Measurements from ENCODE around the gene ADAMTS8.

The ADAMTS8 gene, protein sequence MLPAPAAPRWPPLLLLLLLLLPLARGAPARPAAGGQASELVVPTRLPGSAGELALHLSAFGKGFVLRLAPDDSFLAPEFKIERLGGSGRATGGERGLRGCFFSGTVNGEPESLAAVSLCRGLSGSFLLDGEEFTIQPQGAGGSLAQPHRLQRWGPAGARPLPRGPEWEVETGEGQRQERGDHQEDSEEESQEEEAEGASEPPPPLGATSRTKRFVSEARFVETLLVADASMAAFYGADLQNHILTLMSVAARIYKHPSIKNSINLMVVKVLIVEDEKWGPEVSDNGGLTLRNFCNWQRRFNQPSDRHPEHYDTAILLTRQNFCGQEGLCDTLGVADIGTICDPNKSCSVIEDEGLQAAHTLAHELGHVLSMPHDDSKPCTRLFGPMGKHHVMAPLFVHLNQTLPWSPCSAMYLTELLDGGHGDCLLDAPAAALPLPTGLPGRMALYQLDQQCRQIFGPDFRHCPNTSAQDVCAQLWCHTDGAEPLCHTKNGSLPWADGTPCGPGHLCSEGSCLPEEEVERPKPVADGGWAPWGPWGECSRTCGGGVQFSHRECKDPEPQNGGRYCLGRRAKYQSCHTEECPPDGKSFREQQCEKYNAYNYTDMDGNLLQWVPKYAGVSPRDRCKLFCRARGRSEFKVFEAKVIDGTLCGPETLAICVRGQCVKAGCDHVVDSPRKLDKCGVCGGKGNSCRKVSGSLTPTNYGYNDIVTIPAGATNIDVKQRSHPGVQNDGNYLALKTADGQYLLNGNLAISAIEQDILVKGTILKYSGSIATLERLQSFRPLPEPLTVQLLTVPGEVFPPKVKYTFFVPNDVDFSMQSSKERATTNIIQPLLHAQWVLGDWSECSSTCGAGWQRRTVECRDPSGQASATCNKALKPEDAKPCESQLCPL

DNA sequence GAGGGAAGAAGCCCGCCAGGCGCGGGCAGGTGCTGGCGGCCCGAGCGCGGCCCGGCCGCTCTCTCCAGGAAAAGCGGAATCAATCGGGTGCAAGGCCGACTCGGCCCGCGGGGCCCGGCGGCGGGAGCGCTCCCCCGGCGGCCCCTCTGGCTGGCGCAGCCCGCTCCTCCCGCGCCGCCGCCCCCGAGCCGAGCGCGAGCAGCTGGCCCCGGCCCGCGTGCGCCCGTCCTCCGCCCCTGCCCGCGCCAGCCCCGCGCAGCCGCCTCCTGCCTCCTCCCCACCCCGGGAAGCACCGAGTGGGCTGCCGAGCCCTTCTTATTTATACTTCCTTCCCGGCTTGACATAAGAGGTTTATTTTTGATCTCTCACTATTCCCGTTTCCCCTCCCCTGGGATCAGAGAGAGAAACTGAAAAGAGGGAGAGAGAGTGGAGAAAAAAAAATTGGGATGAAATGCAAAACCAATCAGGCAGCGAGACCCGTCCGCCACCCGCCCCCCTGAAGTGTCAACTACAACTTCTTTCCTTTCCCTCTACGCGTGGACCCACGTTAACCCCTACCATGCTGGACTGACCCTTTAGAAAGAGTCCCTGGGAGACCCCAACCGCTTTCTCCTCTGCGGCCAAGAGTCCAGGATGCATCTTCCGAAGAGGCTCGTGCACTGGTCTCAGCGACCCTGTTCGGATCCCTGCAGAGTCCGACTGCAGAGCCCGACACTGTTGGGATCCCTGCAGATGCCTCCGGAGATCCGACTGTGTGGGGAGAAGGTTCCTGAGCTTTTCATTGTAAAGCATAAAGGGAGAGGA lies at the start of gene ADAMTS8:
TSS of gene ADAMTS8 (minus strand) at position 294 of the 804 bp plus-strand sequence. CDS start 323 bp downstream, outside the sequence.
- DNase-seq: peak; percentile 5

DNA sequence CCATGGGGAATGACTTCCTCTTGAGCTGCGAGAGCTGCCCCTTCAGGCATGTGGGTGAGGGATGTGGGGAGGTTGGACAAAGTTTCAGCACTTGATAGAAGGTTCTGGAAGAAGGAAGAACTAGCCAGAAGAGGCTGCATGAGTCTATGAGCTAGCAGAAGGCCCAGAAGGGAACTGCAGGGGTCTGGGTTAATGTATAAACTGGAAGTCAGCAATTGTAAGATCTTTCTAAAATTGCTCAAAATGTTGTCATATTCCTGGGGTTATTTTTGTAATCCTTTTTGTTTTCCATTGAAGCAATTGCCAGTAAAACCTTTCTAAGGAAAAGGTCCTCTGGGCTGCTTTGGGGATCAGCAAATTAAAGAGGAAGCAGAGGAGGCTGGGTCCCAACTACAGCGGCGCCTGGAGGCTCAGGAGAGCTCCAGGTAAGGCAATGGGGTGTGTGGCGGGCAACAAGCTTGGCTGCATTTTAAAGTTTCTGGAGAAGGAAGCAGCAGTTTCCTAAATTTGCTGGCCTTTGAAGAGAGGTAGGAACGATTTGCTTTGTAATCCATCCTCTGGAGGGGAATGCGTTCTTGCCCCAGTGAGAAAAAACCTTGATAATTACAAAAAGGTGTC lies 49.3 kb upstream of the ADAMTS8 start:
- DNase-seq: no peak

DNA sequence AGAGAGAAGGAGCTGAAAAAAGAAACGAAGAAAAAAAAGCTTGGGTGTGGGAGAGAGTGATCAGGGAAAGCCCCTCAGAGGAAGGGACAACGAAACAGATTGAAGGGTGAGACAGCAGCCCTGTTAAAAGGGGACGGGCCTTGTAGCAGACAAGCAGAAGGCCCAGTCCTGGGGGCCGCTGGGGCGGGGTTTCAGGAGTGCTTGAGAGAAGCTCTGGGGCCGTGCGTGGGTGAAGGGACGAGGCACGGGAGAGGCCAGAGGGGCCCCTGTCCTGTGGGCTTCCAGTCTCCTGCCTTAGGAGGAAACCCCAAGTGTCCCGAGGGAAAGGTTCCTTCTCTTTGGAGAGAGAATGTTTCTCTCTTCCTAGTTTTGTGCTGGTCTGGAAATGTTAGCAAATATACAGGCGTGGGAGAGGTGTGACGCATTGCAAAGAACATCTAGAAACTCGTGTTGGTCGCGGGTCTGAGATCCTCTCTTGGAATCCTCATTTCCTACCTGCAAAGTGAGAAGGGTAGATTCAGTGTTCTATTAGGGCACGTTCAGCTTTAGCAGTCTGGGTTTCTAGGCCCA lies 48.6 kb upstream of the ADAMTS8 start:
- no peak for DNase-seq

DNA sequence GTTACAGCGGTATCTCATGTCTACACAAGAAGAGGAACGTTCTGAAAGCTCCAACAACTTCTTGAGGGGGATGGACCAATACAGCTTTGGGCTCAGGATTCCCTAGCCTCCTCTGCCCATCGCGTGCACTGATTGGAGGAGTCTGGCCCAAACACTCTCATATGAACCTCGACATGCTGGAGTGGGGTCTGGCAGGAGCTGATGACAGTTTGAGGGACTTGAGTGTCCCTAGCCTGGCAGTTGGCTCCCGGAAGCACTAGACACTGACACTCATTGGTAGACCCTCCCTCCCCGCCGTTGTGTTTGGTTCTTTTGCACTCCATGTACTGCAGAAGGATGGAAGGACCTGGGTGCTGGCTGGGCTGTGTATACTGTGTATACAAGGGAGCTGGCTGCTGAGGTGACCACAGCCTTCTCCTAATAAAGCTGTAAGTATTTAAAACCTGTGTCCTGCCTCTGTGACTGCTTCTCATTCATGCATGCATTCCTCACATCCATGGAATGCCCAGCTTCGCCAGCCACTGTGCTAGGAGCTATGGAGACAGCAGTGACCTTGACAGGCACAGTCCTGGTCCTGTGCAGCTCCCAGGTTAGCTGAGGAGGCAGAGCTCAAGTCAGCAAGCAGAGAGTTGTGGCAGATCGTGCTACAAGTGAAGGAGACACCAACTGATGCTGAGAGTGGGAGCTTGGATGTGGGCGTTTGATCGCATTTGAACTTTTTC lies 48.0 kb upstream of the ADAMTS8 start:
- no peak for DNase-seq

DNA sequence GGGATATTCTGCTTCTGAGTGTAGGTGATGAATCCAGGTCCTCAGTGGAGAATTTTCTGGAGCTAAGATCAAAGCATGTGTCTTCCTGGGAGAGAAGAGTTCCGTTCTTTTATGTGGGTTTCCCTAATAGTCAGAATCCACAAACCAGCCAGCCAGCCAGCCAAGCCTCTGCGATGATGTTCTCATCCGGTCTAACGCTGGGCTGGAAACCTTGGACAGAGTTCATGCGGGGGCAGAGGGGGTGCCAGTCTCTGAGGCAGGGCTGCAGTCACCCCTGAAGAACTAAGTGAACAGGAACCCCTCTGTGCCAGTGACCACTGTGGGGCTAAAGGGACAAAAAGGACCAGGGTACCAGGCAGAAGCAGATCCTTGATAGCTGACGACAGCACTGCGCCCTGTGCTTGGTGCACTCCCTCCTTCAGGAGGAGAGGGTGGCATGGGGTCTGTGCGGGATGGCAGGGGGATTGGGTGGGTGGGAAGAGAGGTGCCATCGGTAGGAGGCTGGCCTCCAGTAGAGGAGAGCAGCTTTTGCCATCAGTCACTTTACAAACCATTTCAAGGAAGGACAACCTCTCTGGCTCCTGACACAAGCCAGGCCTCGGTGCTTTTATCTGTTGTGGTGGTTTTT lies 47.1 kb upstream of the ADAMTS8 start:
- DNase-seq: no peak

DNA sequence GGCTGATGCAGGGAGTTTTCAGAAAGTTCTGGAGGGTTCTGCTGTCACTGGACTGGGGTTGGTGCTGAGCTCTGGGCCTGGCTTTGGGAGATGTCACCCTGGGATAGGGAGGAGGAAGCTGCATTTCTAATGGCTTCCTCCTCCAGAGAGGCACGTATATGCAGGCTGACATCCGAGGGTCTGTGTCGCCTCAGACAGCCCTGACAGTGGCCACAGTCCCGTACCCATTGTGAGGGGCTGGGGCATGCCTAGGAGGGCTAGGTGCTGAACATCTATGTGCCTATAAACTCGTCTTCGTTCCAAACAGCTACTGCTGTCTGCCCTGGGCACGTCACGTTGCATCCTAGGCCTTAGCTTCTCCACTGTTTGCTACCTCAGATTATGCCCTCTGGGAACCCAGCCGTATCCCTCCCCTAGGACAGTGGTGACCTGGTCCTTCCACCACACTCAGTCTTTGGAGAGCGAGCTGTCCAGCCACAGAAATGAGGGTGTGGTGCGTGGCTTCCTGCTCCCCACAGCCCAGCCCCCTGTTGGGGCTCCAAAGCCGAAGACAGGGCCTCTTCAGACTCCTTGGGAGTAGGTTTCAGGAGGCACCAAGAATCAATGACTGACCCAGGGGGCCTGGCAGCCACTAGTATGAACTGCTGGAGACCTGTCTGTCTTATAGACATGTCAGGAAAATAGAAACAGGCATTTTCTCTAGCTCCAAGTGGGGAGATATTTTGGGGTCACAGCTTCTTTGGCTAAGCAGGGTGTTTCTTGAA lies 46.4 kb upstream of the ADAMTS8 start:
- no peak for DNase-seq

DNA sequence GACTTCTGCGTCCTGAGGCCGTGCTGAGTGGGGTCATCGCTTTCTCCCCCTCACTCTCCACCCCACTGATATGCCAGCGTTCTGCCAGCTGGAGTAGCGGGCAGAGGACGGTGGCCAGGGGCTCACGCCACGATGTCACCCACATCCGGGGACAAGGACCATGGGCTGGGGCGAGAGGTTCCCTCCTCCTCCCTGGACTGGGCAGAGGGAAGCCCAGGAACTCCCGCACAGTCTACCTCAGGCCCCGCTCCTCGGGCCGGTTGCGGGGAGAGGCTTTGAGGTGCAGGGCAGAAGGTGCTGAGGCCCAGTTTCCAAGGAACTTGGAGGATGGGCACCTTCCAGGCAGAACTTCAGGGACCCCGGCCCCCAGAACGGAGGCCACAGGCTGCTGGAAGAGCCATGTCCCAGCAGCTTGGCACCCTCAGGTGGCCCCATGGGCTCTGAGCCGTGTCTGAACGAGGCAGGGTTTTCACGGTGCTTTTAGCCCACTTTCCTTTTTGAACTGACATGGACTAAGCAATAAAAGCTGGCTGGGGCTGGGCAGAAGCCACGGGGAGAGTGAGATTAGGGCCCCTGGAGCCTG lies 45.5 kb upstream of the ADAMTS8 start:
- DNase-seq: no peak

DNA sequence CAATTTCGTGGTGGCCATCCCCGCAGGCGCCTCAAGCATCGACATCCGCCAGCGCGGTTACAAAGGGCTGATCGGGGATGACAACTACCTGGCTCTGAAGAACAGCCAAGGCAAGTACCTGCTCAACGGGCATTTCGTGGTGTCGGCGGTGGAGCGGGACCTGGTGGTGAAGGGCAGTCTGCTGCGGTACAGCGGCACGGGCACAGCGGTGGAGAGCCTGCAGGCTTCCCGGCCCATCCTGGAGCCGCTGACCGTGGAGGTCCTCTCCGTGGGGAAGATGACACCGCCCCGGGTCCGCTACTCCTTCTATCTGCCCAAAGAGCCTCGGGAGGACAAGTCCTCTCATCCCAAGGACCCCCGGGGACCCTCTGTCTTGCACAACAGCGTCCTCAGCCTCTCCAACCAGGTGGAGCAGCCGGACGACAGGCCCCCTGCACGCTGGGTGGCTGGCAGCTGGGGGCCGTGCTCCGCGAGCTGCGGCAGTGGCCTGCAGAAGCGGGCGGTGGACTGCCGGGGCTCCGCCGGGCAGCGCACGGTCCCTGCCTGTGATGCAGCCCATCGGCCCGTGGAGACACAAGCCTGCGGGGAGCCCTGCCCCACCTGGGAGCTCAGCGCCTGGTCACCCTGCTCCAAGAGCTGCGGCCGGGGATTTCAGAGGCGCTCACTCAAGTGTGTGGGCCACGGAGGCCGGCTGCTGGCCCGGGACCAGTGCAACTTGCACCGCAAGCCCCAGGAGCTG lies 44.8 kb upstream of the ADAMTS8 start:
- DNase-seq: no peak

DNA sequence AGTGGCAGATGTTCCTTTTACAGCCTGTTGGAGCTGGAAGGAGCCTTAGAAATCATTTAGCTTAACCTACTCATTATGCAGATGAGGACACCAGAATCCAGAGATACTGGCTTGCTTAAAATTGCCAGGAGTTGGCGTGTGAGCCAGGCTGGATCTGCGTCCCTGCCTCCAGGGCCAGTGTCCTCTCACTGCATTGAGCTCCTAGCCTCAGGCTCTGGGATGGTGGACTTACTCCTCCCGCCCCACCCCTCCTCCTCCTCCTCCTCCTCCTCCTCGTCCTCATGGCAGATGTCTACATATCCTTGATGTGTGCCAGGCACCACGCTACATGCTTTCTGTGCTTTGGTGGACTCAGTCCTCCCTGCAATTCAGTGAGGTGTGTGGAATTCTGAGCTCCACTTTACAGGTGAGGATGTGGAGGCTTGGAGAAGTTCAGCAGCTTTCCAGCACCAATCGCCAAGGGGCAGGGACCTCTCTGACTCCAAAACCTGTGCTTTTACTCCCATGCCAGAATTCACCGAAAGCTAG lies 44.1 kb upstream of the ADAMTS8 start:
- no peak for DNase-seq

DNA sequence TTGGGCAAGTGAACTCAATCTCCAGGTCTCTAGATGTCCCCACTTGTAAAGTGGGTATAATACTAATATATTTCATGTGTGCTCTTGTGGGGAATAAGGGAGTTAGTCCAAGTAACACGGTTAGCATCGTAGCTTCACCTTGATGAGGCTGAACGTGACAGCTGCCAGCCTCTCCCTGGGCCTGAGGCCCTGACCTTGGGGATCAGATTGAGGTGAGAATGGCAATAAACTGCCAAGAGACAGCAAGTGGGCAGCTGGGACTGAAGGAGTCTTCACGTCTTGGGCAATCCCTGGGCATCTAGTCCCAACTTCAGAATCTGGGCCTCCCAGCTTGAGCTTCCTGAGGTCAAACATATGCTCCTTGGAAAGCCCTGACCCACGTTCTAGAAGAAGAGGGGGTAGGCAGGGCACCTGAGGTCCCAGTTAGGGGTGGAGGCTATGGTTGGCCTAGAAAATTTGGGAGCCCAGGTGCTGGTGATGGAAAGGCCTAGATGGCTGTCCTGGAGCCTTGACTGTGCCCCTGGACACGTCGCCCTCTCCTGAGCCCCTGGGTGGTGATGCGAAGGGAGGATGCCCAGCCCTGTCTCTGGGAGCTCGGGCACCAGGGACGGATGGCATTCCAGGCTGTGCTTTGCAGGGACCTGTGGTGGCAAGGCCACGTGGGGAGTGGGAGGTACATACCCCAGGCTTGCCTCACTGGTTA lies 43.5 kb upstream of the ADAMTS8 start:
- DNase-seq: no peak

DNA sequence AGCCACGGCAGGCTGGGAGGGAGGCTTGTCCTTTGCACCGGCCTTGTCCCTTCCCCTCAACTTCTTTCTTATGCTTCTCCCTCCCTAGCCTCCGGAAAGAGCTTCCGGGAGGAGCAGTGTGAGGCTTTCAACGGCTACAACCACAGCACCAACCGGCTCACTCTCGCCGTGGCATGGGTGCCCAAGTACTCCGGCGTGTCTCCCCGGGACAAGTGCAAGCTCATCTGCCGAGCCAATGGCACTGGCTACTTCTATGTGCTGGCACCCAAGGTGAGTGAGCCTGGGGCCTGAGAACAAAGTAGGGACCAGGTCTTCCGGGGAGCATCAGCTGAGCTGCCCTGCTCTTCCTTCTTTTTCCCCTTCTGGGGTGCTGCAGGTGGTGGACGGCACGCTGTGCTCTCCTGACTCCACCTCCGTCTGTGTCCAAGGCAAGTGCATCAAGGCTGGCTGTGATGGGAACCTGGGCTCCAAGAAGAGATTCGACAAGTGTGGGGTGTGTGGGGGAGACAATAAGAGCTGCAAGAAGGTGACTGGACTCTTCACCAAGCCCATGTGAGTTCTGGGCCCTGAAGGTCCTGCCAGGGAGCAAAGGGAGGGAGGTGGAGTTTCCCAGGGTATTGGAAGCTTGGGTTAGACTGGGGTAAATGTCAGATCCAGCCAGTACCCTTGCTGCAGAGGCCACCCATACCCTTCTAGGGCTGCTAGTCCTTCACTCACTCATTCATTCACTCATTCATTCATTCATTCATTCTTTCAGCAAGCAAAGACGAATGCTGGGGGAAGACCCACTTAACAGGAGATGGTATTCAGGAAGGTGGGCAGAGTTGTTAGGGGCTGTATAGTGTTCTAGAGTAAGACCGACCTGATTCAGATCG lies 42.7 kb upstream of the ADAMTS8 start:
- no peak for DNase-seq

DNA sequence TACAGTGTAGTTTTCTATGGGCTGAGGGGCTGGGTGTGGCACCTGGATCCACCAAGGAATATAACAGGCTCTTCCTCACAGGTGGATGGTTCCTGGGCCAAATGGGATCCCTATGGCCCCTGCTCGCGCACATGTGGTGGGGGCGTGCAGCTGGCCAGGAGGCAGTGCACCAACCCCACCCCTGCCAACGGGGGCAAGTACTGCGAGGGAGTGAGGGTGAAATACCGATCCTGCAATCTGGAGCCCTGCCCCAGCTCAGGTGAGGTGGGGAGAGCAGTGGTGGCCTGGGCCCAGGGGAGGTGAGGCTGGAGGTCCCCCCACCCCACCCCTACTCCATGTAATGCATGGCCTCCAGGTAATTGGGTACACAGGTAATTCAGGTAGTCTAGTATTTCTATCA lies 40.8 kb upstream of the ADAMTS8 start:
- DNase-seq: no peak

DNA sequence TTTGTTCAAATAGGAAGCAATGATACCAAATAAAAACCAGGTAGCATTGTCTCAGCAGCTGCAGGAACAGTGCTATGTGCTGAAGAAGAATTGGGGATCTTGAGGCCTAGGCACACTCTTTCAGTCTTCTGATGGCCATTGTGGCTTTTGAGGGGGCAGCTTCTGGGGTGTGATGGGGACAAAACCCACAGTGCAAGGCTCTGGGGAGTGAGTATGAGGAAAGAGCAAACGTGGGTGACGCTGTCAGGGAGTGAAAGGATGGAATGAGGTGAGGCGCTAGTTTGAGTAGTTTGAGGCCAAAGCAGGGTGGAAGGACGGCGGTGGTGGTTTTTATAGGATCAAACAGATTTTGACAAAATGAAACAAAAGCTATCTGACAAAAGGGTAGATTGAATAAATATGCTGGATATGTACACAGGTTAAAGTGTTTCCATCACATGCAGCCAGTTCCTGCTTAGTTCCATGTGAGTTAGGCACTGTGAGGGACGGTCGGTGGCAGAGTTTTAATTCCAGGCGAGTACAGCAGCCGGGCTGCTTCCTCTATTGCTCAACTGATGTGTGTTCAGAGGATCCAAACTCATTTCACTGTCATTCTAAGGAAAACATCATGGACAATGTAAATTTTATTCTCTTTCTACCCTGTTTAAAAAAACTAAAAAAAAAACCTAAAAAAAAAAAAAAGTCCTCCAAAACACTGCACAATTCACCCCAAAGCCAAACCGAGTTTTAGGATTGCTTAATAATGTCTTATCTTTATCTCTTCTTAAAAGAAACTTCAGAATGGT lies 38.9 kb upstream of the ADAMTS8 start:
- no peak for DNase-seq

DNA sequence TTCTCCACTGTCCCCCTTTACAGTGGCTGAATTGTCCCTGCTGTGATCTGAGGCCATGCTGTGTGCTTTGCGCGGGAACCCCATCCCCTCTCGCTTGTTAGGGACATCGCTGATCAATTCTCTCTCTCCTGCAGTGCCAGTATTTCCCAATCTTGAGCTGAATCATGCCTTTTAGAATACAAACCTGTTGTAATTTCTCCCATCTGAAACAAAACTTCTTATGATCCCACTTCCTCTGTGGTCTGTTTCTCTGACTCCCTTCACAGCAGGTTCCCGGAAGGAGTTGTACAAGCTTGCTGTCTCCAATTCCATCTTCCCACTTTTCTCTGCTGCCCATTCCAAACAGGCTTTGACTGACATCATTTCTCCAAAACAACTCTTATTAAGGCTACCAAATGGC lies 36.9 kb upstream of the ADAMTS8 start:
- DNase-seq: no peak

DNA sequence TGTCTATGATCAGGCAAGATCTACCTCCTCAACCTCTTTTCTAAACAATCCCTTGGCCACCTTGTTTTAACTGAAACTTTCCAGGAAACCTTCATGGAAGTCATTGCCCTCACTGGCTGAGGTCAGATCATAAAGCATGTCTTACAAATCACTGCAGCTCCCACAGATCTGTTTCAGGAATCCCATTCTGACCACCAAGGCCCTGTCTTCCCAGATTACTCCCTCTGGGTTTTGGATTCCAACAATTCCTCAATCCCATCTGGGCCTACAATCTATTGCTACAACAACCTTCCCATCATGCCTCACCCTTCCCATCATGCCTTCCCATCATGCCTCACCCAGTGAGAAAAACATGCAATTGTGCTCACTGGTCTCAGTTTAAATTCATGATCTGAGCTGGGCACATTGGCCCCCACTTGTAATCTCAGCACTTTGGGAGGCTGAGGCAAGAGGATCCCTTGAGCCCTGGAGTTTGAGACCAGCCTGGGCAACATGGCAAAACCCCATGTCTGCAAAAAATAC lies 35.9 kb upstream of the ADAMTS8 start:
- no peak for DNase-seq

DNA sequence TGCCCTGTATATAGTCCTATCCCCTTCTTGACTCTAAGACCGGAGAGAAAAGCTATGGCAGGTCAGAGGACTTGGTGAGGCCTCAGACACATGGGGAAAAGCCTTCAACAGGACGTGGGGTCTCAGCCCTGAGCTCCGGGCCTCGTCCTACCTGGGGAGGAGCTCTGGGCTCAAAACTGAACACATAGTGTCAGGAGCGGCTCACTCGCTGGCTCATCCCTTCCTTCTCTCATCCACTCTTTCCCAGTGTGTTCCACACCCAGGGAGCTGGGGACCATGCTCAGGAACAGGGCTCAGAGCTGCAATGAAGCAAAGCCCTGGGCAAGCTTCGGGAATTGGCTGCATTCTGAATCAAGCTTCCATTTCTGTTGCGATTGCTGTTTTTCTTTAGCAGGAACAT lies 34.5 kb upstream of the ADAMTS8 start:
- no peak for DNase-seq
